ENCODE results near the gene SPDL1.

GRCh38 chr5:169610606-169611005 lies 27.0 kb downstream of the SPDL1 start:
- TF ChIP-seq POLR2A (IDR thresholded peaks at IDR 0.05) (no peak), CTCF (IDR thresholded peaks at IDR 0.05) (no peak)
